Forelimb muscle (tissue), 1 donor: Measurements from ENCODE around the gene CABLES2. TPM values are rescaled to one million over a fixed set of nuclear protein-coding genes. Genes with fewer than 3 reads are reported as not detected.
"Not testable (repeated sequence)": the region's sequence is repeated elsewhere in the genome, so short reads cannot be mapped to it uniquely, and the experiment has no call there.

ENCODE experiments used
- DNase-seq: peaks from one replicate; pipeline ENCODE4 v3.0.0-alpha.2; 2013; ENCODE audit warnings: low read depth
- polyA plus RNA-seq: library from polyadenylated mRNA; unstranded; fragments of 120-200 nt; gene quantifications from one replicate; pipeline ENCODE4 v1.2.1, GENCODE V29; 2013; ENCODE audit not compliant: insufficient read length

The CABLES2 gene
- polyA plus RNA-seq, 1 donor = 4.4 TPM

DNA sequence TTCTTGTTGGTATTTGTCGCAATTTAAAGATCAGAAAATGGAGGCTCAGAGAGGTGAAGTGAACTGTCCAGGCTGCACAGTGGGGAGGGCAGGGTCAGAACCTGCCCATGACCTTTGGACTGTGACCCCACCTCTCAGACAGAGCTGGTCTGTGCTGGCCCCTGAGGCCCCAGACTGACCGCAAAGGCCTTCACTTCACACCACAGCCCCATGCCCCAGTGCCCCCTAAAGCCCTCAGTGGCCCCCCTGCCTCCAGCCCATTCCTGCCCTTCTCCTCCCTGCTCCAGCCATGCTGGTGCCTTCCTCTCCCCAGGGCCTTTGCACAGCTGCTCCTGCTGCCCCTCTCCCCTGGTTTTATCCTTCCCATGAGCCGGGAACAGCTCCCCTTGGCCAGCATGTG is 29.6 kb upstream of the CABLES2 start:
- no peak for DNase-seq

DNA sequence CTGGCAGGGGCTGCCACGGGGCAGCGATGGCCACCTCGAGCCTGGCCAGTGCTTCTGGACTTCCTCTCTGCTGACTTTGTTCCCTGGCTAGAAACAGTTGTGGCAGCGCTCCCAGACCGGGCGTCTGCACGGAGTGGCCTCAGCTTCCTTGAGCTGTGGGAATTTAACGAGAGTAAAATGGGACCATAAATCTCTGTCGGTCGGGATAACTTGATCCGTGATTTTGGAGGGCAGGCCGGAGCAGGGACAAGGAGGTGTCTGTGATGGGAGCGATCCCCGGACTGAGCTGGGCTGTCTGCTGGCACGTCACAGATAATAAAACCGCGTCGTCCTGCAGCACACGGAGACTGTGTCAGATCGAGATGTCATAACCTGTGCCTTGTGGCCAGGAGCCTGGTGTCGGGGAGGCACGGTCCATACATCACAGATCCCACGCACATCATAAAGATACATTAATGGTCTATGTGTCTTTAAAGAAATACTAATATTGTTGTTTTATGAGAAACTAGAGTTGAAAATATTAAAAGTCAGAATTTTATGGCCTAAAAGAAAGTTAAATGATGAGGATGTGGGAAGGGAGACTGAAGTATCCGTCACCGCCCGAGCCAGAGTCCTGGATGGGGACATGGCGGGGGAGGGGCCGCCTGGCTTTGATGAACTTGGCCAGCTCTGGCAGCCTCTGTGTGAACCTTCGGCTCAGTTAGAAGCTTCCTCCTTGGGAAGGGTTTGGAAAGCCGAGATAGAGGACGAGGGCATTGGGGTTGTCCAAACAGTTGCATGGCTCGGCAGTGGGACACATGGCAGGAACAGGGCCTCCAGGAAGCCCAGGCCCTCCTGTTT is 26.8 kb upstream of the CABLES2 start:
- no peak for DNase-seq

DNA sequence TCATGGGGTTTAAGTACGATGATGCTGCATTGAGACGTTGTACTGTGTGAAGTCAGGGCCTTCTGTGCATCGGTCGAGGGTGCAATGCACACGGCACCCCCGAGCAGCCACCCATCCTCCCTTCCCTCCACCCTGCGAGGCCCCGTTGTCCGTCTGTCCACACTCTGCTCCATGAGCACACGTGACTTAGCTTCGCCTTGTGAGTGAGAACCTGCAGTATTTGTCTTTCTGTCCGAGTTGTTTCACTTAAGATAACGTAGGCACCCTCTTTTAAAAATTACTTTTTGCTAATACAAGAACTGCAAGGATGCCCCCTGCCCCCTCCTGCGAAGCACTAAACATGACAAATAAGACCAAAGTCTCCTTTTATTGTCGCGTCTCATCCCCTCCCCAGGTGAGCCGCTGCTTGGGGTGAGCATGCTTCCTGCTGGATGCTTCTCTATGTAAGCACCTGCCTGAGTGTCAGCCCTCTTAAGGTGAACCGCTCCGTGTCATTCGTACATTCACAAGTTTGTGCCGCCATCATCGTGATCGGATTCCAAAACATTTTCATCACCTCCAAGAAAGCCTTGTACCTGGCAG is 23.9 kb upstream of the CABLES2 start:
- no peak for DNase-seq

DNA sequence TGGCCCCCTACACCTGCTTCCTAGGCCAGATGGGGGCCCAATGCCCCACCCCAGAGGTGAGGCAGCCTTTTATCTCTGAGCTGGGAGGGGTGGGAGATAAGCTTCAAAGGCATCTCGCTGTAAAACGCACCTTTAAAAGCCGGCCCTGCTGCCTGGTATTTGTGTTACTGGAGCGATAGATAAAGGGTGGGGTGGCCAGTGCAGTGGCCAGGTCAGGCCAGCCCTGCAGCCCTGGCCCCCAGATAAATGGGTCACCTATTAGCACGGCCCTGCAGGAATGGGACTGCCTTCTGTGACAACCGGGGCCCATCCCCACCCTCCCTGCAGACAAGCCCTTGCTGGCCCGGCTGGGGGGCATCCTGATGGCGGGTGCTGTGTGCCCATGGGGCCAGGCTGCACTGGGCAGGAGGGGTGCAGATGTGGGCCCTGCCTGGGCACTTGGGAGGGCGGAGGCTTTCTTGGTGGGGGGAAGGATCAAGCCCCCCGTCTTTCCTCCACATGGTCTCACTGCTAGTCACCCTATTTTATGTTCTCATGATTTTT is 23.3 kb upstream of the CABLES2 start:
- no peak for DNase-seq

DNA sequence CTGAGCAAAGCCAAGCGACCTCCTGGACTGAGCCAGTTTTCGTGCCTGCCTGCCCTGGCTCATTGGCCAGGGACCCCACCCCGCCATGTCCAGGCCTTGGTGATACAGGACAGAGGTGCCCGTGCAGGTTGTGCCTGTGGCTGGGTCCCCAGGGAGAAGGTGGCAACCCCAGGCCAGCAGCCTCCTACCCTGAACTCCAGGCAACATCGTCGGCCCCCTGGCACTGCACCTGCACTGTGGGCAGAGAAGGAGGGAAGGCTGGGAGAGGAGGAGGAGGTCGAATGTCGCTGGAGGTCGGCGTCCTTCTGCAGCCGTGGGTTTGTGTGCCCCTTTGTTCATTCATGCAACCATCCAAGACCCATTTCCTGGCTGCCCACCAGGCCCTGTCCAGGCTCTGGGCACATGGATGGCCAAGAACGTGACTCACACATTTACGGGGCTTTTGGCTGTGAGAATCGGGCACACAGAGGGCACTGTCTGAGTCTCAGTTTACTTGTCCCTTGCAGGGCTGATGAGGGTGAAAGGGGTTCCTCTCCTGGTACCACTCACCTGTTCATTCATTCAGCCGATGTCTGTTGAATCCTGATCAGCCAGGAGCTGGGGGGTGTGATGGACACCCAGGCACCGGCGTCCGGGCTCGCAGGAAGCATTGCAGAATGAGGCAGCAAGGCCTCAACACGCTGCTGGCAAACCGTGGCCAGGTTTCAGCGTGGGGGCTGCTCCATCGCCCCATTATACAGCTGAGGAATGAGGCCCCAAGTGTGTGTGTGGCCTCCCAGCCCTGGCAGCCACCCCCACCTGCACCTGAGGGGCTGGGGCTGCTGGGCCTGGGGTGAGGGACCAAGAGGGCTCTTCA is 22.6 kb upstream of the CABLES2 start:
- no peak for DNase-seq

DNA sequence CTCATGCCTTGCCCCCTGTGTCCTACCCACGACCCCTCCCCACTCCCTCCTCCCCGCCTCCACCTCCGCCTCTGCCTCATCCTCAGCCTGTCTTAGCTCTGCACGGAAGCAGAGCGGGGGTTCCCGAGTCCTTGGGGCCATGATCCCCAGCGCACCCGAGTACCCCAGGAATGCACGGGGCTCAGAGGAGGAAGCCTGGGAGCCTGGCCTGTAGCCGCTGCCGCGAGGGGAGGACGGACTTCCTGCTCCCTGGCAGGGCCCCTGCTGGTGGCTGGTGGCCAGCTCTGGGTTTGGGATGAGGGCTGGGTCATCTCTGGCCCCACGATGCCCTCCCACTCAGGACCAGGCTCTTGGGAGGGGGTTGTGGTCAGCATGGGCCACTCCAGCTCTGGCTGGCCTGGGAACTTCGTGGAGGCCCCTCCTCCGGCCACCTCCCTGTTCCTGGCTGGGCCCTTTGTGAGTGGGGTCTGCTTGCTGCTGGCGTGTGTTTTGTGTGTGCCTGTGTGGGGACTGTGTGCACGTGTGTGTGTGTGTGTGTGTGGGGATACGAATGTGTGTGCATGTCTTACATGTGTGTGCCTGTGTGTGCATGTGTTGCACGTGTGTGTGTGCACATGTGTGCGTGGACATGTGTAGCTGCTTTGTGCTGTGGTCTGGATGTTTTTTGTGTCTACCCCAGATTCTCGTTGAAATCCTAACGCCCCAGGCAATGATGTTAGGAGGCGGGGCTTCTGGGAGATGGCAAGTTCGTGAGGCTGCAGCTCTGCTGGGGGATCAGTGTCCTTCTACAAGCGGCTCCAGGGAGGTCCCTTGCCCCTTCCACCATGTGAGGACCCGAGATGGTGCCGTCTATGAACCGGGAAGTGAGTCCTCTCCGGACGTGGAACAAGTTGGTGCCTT is 21.6 kb upstream of the CABLES2 start:
- no peak for DNase-seq

DNA sequence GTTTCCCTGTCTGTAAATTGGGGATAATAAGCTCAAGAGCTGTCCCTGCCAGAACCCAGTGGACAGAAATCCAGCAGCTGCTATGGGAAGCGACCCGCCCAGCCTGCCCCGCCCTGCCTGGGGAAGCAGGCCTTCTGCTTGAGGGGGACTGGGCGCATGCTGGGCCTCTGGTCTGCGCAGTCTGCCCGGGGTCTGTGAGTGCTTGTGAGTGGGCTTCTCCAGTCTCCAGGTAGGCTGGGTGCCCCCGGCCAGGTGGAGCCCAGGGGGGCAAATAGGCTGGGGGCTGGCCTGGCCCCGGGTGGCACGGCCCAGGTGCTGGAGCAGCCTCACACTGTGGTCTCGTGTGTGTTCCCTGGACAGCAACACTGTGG is 20.9 kb upstream of the CABLES2 start:
- no peak for DNase-seq

DNA sequence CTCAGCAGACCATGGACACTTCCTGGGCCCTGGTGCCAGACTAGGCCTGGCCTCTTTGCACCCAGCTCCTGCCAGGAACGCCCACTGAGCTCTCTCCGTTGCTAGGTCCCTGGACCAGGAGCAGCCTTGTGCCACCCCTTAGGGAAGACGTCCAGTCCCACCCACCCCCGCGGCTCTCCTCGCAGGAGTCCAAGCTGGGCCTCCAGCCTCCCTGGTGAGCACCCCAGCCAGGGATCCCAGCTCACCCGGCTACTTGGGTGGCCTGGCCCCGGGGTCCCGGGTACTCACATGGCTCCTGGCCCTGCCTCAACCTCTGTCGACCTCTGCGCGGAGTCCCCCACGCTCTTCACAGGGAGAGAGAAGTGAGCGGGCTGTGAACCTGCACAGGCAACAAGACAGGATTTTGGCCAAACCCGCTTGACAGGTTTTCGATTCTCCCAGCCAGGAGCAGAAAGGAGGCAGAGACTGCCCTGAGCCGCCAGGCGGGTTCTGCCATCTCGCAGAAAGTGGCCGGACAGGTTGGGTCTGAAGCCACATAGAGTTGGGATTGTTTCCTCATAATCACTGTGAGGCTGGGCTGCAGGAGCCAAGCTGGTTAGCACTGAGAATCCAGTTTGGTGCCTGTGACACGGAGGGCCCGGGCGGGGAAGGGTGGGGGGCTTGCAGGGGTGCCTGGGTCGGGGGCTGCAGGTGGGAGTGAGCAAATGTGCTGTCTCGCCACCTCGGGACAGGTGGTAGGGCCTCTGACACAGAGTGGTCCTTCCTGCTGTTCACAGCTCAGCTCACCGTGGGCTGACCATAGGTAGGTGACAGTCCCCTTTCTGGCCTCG is 20.3 kb upstream of the CABLES2 start, which contains the start of gene RBBP8NL:
RBBP8NL (minus strand) TSS at position 368 of the 830 bp plus-strand sequence. CDS start 7,892 bp downstream, outside the sequence.
- DNase-seq = no peak

DNA sequence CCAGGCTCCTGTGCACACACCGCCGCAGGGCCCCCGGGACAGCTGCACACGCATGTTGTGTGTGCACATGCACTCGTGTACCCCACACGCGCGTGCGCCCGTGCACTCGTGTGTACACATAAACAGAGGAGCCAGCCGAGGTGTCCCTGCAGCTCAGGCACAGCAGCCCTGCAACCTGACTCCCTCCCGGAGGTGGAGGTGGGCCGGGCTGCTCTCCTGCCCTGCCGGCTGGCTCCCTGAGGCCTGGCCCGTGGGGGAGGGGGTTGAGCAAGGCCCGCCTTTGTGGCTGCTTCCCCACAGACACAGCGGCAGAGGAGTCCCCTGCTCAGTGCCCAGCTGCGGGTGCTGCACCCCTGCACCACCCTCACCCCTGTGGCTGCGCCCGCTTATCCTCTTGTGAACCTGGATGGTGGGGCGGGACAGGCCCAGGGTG is 19.6 kb upstream of the CABLES2 start:
- DNase-seq = no peak

DNA sequence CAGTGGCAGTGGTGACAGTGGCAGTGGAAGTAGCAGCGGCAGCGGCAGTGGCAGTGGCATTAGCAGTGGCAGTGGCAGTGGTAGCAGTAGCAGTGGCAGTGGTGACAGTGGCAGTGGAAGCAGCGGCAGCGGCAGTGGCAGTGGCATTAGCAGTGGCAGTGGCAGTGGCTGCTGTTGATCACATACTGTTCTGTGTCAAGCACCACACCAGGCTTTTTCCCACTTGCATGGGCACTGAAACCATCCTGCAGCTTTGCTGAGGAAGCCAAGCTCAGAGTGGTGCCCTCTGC is 18.9 kb upstream of the CABLES2 start:
- not testable (repeated sequence) for DNase-seq

DNA sequence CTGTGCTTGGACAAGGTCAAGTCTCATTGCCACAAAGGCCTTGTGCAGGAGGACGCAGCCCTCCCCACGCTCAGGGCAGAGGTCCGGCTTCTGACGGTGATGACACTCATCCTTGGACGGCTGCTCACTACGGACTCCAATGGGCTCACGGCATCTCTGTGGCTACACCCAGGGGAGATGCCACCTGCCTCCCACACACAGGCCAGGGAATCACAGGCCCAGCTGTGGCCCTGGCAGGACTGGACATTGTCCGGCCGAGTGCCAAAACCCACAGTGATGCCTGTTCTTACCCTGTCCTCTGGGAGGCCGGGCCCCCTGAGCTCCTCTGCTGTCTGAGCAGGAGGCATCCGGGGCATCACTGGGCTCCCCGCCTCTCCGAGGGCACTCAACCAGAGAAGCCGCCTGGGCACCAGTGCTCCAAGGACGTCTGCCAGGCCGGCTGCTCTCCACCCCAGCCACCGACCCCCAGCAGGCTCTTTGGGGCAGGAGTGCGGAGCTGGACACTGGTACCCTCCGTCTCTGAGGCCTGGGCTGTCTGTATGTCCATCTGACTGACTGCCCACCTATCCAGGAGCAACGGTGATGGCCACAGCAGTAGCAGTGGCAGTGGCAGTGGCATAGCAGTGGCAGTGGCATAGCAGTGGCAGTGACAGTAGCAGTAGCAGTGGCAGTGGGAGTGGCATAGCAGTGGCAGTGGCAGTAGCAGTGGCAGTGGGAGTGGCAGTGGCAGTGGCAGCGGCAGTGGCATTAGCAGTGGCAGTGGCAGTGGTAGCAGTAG is 18.4 kb upstream of the CABLES2 start:
- DNase-seq = no peak

DNA sequence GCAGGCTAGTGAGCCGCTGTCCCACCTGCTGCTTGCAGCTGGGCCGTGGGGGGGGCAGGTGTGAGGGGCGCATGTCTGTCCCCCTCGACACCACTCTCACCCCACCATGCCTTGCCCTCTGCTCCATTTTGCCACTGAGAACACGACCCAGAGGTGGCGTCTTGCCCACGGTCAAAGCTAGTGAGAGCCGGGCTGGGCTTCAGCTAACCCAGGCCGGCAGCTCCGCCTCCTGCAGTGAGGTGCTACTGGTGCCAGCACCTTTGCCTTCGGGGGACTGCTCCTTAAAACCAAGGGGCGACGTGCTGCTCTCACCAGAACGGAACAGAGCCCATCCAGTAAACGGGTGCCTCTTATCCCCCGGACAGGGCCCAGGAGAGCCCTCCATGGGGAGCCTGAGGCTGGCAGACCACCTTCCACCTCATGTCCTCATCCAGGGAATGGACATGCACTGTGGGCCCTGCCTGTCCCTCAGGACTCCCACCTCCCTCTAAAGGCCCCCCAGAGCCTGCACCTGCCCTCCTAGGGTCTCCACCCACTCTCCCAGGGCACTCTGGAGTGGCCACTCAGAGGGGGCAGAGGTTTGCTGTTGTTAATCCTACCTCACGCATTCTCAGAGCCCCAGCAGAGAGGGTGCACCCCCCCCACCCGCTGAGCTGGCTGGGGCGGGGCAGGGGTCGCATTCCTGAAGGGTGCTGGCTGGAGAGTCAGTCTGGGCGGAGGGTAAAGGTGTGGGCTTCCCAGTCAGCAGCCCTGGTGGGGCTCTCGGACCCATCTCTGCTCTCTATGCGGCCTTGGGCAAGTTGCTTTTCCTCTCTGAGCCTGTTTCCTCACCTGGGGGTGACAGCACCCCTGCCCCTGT is 17.4 kb upstream of the CABLES2 start:
- no peak for DNase-seq

DNA sequence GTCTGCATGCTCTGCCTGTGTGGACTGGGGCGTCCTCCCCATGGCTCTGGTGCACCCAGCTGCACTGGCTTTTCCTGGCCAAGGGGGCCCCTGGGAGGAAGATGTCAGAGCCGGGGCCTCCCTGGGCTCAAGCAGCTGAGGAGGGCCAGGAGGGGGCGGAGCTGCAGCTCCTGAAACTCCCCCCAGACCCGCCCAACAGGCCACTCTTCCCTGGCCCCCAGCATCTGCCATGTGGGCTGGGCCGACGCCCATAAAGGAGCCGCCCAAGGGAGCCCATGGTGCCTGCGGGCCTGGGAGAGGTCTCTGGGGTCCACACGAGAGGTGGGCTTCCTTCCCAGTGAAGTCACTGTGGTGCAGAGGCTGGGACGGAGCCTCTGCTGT is 16.2 kb upstream of the CABLES2 start:
- no peak for DNase-seq

DNA sequence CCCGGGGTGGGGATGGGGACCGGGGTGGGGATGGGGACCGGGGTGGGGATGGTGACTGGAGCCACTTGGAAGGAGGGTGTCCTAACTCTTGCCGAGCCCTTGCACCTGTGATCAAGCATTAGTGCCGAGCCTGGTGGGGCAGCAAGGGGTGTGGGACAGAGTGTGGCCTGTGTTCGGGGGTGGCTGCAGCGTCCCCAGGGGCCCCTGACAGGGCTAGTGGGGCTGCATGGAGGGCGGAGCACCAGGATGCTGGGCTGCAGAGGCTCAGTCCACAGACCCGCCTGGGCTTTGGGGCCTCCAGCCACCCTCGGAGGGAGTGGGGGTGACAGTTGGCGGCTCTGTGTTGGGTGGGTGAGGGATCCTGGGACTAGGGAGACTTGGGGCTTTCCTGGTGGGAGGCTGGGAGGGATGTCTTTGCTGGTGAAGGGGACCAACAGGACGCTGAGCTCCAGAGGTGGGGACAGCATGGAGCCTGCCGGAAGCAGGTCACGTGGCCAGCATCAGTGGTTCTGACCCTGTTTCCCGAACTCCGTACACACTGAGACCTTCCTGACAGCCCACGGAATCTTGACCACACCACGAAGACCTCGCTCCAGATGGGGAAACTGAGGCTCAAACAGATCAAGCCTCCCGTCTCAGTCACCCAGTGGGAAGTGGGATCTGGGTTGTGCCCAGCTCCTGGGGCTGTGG is 15.7 kb upstream of the CABLES2 start:
- no peak for DNase-seq

DNA sequence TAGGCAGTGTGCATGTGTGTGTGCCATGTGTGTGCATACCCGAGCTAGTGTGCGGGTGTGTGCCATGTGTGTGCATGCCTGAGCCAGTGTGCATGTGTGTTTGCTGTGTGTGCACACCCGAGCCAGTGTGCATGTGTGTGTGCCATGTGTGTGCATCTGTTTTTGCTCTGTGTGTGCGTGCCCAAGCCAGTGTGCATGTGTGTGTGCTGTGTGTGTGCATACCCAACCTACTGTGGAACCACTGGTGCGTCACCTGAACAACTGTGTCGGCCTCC is 14.6 kb upstream of the CABLES2 start:
- no peak for DNase-seq

DNA sequence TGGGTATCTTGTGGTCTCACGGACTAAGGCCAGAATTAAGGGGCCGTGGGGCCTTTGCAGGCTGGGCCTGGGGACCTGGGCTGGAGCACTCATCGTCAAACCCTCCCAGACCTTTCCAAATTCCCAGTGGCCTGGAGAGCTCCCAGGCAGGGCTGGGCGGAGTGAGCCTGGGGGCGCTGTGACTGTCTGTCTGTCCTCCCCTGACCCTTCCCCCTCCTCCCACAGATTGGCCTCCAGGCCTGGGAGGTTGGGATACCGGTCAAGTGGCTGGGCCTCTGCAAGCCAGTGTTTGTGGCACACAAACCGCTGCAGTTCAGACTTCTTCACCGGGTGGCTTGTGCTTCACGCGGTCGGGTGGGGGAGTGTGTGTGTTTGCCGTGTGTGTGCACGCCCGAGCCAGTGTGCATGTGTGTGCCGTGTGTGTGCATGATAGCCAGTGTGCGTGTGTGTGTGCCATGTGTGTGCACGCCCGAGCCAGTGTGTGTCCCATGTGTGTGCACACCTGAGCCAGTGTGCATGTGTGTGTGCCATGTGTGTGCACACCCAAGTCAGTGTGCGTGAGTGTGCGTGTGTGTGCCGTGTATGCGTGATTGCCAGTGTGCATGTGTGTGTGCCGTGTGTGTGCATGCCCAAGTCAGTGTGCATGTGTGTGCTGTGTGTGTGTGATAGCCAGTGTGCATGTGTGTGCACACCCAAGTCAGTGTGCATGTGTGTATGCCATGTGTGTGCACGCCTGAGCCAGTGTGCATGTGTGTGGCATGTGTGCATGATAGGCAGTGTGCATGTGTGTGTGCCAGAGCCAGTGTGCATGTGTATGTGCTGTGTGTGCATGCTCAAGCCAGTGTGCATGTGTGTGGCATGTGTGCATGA is 14.0 kb upstream of the CABLES2 start:
- no peak for DNase-seq

DNA sequence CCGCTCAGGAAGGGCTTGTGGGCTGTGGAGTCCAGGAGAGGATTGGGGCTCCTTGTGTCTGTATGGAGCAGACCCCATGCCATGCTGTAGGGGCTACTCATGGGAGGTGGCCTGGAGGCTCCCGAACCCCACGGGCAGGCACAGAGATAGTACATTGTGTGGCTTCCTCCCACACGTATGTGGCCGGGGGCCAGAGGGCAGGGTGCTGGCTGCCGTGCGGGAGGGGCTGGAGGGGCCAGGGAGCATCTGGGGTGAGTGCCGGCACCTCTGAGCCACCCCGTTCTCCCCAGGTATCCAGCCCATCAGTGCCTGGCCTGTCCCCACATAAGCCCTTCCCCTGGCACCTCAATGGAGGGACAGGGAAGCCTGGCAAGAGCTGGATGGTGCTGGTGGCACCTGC is 12.7 kb upstream of the CABLES2 start:
- no peak for DNase-seq
